Measurements from ENCODE around the gene ANKZF1.
A peak's percentile ranks its signal among the peaks of the same experiment; 100 is the strongest.
"Not testable (repeated sequence)": the region's sequence is repeated elsewhere in the genome, so short reads cannot be mapped to it uniquely, and the experiment has no call there.

ANKZF1 gene, protein sequence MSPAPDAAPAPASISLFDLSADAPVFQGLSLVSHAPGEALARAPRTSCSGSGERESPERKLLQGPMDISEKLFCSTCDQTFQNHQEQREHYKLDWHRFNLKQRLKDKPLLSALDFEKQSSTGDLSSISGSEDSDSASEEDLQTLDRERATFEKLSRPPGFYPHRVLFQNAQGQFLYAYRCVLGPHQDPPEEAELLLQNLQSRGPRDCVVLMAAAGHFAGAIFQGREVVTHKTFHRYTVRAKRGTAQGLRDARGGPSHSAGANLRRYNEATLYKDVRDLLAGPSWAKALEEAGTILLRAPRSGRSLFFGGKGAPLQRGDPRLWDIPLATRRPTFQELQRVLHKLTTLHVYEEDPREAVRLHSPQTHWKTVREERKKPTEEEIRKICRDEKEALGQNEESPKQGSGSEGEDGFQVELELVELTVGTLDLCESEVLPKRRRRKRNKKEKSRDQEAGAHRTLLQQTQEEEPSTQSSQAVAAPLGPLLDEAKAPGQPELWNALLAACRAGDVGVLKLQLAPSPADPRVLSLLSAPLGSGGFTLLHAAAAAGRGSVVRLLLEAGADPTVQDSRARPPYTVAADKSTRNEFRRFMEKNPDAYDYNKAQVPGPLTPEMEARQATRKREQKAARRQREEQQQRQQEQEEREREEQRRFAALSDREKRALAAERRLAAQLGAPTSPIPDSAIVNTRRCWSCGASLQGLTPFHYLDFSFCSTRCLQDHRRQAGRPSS

DNA sequence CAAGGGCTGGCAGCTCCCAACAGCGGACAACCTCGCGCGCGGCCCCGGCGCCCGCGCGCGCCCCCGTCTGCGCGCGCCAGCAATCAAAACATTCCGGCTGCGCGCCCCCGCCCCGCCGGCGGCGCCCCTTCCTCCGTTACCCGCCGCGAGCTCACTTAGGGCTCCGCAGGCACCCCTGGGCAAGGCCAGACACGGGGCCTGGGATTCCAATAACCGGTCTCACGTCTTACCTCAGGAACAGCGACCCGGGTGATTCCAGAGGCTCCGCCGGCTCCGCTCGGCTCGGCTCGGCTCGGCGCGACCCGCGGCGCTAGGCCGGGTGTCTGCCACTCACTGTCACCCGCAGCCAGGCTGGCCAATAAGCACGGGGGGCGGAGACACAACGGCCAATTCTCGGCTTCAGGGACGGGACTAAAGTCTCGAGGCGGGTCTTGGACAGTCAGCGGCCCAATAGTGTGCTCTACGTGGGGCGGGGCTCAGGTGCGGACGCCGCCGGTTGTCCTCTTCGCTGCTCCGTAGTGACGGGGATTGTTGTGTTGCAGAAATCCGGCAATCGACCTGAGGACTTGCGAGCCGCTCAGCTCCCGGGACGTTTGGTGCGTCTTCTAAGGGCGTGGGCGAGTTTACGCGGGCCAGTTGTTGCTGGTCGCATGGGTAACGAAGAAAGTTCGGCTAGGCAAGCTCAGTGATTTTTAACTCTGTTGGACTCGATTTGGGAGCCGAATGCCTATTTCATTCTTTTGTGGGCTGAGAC lies at the start of gene ANKZF1, which contains the start of gene ATG9A:
Gene ANKZF1 (plus strand): TSS at position 502 of the 754 bp plus-strand sequence. CDS start 452 bp downstream, outside the sequence.
Gene ATG9A (minus strand): TSS at position 332 of the 754 bp plus-strand sequence. CDS start 1,612 bp downstream, outside the sequence.
- Mint-ChIP-seq H3K36me3 (ENCODE audit: low read depth) (peaks cover 57% of the 10 kb centered on the region), H3K4me1 (ENCODE audit: low read depth) (peaks cover 37% of the 10 kb centered on the region), H3K27ac (peak within 1 kb of the TSS; percentile 95), H3K9me3 (no peaks in the 10 kb centered on the region), H3K4me3 (peak within 1 kb of the TSS; percentile 92), H3K27me3 (ENCODE audit: low read depth) (no peaks in the 10 kb centered on the region)
- DNase-seq (ENCODE audit: low spot score), result peak; percentile 99

DNA sequence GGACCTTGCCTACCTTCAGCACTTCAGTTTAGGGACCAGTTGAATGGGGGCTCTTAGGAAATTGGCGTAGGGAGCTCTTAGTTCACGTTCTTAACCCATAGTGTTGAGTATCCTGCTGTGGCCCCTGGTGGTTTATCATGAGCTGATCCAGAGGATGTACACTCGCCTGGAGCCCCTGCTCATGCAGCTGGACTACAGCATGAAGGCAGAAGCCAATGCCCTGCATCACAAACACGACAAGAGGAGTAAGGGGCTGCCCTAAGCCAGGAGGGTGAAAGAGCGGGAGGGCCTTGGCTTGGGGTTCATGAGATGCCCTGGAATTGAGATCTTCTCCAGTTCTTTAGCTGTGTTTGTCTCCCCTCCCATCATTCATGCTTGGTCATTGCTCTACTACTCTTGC lies 48.6 kb upstream of the ANKZF1 start:
- H3K4me1 Mint-ChIP-seq (ENCODE audit: low read depth), result peaks cover 41% of the 10 kb centered on the region
- DNase-seq (ENCODE audit: low spot score), result no peak
- no peaks in the 10 kb centered on the region for H3K27me3 Mint-ChIP-seq (ENCODE audit: low read depth)
- H3K4me3 Mint-ChIP-seq, result peak overlapping the region; percentile 97
- H3K36me3 Mint-ChIP-seq (ENCODE audit: low read depth), result peaks cover 39% of the 10 kb centered on the region
- H3K9me3 Mint-ChIP-seq, result no peaks in the 10 kb centered on the region
- peak overlapping the region; percentile 60 for H3K27ac Mint-ChIP-seq

DNA sequence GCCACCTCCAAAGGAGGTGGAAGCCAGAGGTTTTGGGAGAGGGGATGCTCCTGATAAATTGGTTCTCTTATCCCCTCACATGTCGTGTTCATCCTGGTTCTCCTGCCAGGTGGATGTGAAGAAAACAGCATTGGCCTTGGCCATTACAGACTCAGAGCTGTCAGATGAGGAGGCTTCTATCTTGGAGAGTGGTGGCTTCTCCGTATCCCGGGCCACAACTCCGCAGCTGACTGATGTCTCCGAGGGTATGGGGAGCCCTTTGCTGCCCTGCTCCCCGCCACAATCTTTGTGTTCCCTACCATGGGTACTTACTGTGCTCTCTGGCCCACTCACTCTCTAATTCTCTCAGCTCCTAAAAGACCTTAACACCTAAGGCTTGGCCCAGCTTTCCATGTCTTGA lies 48.1 kb upstream of the ANKZF1 start:
- DNase-seq (ENCODE audit: low spot score), result no peak
- peaks cover 40% of the 10 kb centered on the region for H3K36me3 Mint-ChIP-seq (ENCODE audit: low read depth)
- H3K4me1 Mint-ChIP-seq (ENCODE audit: low read depth), result peaks cover 38% of the 10 kb centered on the region
- no peak overlapping the region for H3K4me3 Mint-ChIP-seq
- no peaks in the 10 kb centered on the region for H3K9me3 Mint-ChIP-seq
- no peaks in the 10 kb centered on the region for H3K27me3 Mint-ChIP-seq (ENCODE audit: low read depth)
- peak overlapping the region; percentile 68 for H3K27ac Mint-ChIP-seq

DNA sequence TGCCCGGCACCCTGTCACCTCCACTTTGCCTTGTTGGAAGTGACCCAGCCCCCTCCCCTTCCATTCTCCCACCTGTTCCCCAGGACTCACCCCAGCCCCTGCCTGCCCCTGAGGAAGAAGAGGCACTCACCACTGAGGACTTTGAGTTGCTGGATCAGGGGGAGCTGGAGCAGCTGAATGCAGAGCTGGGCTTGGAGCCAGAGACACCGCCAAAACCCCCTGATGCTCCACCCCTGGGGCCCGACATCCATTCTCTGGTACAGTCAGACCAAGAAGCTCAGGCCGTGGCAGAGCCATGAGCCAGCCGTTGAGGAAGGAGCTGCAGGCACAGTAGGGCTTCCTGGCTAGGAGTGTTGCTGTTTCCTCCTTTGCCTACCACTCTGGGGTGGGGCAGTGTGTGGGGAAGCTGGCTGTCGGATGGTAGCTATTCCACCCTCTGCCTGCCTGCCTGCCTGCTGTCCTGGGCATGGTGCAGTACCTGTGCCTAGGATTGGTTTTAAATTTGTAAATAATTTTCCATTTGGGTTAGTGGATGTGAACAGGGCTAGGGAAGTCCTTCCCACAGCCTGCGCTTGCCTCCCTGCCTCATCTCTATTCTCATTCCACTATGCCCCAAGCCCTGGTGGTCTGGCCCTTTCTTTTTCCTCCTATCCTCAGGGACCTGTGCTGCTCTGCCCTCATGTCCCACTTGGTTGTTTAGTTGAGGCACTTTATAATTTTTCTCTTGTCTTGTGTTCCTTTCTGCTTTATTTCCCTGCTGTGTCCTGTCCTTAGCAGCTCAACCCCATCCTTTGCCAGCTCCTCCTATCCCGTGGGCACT lies 47.1 kb upstream of the ANKZF1 start:
- H3K4me3 Mint-ChIP-seq, result no peak overlapping the region
- no peaks in the 10 kb centered on the region for H3K9me3 Mint-ChIP-seq
- no peaks in the 10 kb centered on the region for H3K27me3 Mint-ChIP-seq (ENCODE audit: low read depth)
- DNase-seq (ENCODE audit: low spot score), result no peak
- H3K4me1 Mint-ChIP-seq (ENCODE audit: low read depth), result peaks cover 32% of the 10 kb centered on the region
- peaks cover 44% of the 10 kb centered on the region for H3K36me3 Mint-ChIP-seq (ENCODE audit: low read depth)
- peak overlapping the region; percentile 39 for H3K27ac Mint-ChIP-seq

DNA sequence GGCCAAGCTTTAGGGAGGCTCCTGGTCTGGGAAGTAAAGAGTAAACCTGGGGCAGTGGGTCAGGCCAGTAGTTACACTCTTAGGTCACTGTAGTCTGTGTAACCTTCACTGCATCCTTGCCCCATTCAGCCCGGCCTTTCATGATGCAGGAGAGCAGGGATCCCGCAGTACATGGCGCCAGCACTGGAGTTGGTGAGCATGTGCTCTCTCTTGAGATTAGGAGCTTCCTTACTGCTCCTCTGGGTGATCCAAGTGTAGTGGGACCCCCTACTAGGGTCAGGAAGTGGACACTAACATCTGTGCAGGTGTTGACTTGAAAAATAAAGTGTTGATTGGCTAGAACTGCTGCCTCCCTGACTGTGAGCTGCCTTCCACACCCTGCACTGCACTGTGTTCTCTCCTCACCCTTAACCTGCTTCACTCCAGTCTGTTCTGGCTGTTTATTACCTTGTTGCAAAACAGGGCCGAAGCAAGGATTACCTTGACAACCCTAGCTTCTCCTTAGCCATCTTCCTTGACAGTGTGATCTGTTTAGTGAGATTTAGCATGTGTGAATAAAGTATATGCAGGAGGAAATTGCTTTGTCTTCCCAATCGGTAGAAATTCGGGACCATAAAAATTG lies 46.3 kb upstream of the ANKZF1 start:
- H3K36me3 Mint-ChIP-seq (ENCODE audit: low read depth), result peaks cover 44% of the 10 kb centered on the region
- H3K9me3 Mint-ChIP-seq, result no peaks in the 10 kb centered on the region
- DNase-seq (ENCODE audit: low spot score), result no peak
- H3K4me1 Mint-ChIP-seq (ENCODE audit: low read depth), result peaks cover 32% of the 10 kb centered on the region
- peak overlapping the region; percentile 39 for H3K27ac Mint-ChIP-seq
- H3K27me3 Mint-ChIP-seq (ENCODE audit: low read depth), result no peaks in the 10 kb centered on the region
- H3K4me3 Mint-ChIP-seq, result no peak overlapping the region

DNA sequence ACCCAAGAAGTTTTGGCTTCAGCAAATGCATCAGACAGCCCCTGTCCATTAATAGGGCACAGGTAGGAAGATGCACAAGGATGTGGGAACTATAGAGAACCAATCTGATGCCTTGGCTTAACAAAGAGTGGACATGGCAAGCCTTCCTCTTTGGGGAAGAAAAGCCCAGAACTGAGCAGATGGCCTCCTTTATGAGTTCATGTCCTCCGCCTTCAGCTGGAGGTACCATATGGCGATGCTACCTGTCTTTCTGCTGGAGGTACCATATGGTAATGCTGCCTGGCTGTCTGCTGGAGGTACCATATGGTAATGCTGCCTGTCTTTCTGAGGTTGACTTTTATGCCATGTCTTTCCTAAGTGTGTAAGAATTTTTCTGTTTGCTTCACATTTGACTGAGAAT lies 45.5 kb upstream of the ANKZF1 start:
- Mint-ChIP-seq H3K27ac (no peak overlapping the region), H3K9me3 (no peaks in the 10 kb centered on the region), H3K36me3 (ENCODE audit: low read depth) (peaks cover 43% of the 10 kb centered on the region), H3K4me1 (ENCODE audit: low read depth) (peaks cover 27% of the 10 kb centered on the region), H3K27me3 (ENCODE audit: low read depth) (no peaks in the 10 kb centered on the region), H3K4me3 (no peak overlapping the region)
- no peak for DNase-seq (ENCODE audit: low spot score)

DNA sequence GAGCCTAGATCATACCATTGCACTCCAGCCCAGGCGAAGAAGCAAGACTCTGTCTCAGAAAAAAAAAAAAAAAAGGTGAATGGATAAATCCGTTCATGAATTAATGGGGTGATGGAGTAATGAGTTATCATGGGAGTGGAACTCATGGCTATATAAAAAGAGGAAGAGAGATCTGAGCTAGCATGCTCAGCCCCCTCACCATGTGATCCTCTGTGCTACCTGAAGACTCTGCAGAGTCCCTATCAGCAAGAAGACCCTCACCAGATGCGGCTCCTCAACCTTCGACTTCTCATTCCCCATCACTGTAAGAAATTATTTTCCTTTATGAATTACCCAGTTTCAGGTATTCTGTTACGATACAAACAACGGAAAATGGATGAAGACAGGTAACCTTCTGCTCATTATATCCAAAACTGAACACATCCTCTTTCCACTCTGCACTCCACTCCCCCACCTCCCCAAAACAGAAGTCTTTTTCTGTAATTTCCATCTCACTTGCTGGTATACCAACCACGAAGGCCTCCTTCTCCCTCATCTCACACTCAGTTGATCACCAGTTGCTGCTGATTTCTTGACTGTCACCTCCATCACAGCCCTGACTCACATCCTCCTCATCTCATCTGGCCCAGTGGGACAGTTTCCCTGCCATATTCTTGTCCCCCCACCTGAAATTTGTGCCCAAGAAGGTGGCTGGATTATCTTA lies 42.7 kb upstream of the ANKZF1 start:
- no peaks in the 10 kb centered on the region for H3K9me3 Mint-ChIP-seq
- no peaks in the 10 kb centered on the region for H3K27me3 Mint-ChIP-seq (ENCODE audit: low read depth)
- no peak overlapping the region for H3K4me3 Mint-ChIP-seq
- no peak for DNase-seq (ENCODE audit: low spot score)
- peaks cover 26% of the 10 kb centered on the region for H3K36me3 Mint-ChIP-seq (ENCODE audit: low read depth)
- H3K4me1 Mint-ChIP-seq (ENCODE audit: low read depth), result peaks cover 4% of the 10 kb centered on the region
- H3K27ac Mint-ChIP-seq, result peak overlapping the region; percentile 2

DNA sequence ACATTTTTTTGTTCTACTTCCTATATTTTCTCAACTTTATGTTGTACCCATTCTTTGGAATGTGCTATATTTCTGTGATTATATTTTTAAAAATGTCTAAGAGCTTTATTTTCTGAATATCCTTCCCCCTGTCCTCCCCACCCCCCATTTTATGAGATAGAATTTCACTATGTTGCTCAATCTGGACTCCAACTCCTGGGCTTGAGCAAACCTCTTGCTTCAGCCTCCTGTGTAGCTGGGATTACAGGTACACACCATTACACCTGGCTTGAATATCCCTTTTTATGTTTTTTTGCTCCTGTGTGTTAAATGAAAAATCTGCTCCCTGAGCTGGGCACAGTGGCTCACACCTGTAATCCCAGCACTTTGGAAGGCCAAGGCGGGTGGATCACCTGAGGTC lies 32.2 kb upstream of the ANKZF1 start:
- DNase-seq (ENCODE audit: low spot score), result no peak
- H3K4me3 Mint-ChIP-seq, result no peak overlapping the region
- no peaks in the 10 kb centered on the region for H3K9me3 Mint-ChIP-seq
- H3K36me3 Mint-ChIP-seq (ENCODE audit: low read depth), result no peaks in the 10 kb centered on the region
- peaks cover 5% of the 10 kb centered on the region for H3K4me1 Mint-ChIP-seq (ENCODE audit: low read depth)
- peaks cover 4% of the 10 kb centered on the region for H3K27me3 Mint-ChIP-seq (ENCODE audit: low read depth)
- no peak overlapping the region for H3K27ac Mint-ChIP-seq

DNA sequence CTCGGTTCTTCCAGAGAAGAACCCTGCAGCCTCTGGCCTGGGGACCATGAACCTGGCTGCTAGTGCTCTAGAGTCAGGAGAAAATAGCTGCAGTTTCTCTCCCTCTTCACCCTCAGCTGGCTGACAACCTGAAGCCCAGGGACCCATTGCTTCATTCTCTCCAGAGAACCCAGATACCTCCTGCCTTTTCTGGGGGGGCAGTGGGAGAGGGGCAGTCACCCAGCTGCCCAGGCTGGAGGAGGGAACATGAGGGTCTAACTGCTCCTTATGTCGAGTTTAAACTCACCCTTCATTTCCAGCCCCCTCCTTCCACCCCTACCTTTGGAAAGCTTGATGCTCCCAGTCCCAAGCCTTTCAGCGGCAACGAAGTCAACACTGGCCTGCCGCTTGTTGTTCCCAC lies 30.6 kb upstream of the ANKZF1 start:
- no peak for DNase-seq (ENCODE audit: low spot score)
- H3K4me3 Mint-ChIP-seq, result no peak overlapping the region
- H3K27ac Mint-ChIP-seq, result no peak overlapping the region
- H3K36me3 Mint-ChIP-seq (ENCODE audit: low read depth), result no peaks in the 10 kb centered on the region
- peaks cover 4% of the 10 kb centered on the region for H3K27me3 Mint-ChIP-seq (ENCODE audit: low read depth)
- peaks cover 5% of the 10 kb centered on the region for H3K4me1 Mint-ChIP-seq (ENCODE audit: low read depth)
- no peaks in the 10 kb centered on the region for H3K9me3 Mint-ChIP-seq

DNA sequence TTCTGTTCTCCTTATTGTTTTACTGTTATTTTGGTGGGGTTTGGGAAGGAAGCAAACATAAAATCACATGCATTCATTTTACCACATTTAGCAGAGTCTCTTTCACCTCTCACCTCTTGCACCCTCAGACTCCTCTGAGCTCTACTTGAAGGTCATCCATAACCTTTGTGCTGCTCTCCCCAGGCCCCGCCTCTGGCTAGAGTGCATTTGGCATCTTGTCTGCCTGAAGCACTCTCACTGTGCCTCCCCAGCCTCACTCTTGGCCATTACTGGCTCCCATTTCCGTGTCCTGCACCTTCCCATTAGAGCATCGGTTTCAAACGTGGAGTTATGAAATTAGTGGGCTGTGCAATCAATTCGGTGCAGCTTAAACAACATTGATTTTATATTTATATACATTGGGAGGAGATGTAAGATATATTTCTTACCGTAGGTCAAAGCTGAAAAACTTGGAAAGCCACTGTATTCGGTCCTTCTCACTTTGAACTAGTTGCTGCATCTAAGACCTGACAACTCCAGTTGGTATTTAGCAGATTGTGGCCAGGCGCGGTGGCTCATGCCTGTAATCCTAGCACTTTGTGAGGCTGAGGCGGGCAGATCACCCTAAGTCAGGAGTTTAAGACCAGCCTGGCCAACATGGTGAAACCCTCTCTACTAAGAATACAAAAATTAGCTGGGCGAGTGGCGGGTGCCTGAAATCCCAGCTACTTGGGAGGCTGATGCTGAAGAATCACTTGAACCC lies 30.0 kb upstream of the ANKZF1 start:
- no peak overlapping the region for H3K27ac Mint-ChIP-seq
- no peak for DNase-seq (ENCODE audit: low spot score)
- peaks cover 4% of the 10 kb centered on the region for H3K27me3 Mint-ChIP-seq (ENCODE audit: low read depth)
- H3K36me3 Mint-ChIP-seq (ENCODE audit: low read depth), result peaks cover 2% of the 10 kb centered on the region
- H3K4me1 Mint-ChIP-seq (ENCODE audit: low read depth), result peaks cover 5% of the 10 kb centered on the region
- peaks cover 4% of the 10 kb centered on the region for H3K9me3 Mint-ChIP-seq
- no peak overlapping the region for H3K4me3 Mint-ChIP-seq

DNA sequence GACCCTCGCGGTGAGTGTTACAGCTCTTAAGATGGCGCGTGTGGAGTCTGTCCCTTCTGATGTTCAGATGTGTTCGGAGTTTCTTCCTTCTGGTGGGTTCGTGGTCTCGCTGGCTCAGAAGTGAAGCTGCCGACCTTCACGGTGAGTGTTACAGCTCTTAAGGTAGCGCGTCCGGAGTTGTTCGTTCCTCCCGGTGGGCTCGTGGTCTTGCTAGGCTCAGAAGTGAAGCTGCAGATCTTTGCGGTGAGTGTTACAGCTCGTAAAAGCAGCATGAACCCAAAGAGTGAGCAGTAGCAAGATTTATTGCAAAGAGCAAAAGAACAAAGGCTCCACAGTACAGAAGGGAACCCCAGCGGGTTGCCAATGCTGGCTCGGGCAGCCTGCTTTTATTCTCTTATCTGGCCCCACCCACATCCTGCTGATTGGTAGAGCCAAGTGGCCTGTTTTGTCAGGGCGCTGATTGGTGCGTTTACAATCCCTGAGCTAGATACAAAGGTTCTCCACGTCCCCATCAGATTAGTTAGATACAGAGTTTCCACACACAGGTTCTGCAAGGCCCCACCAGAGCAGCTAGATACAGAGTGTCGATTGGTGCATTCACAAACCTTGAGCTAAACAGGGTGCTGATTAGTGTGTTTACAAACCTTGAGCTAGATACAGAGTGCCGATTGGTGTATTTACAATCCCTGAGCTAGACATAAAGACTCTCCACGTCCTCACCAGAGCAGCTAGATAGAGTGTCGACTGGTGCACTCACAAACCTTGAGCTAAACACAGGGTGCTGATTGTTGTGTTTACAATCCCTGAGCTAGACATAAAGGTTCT lies 28.9 kb upstream of the ANKZF1 start:
- Mint-ChIP-seq H3K27ac (peak overlapping the region; percentile 79), H3K4me3 (peak overlapping the region; percentile 54)
- H3K4me1 Mint-ChIP-seq (ENCODE audit: low read depth); H3K27me3 Mint-ChIP-seq (ENCODE audit: low read depth); H3K9me3 Mint-ChIP-seq; DNase-seq (ENCODE audit: low spot score); H3K36me3 Mint-ChIP-seq (ENCODE audit: low read depth): not testable (repeated sequence)
